ENCODE data around the gene PATJ.
"Not testable (repeated sequence)": the region's sequence is repeated elsewhere in the genome, so short reads cannot be mapped to it uniquely, and the experiment has no call there.

The PATJ gene

GRCh38 chr1:62097464-62097863 lies 355.2 kb downstream of the PATJ start:
- no peak for DNase-seq (ENCODE audit: low read depth)

- no peak for DNase-seq (ENCODE audit: low read depth)
These were observed 358.2 kb downstream of the PATJ start for GRCh38 chr1:62100442-62100841.

GRCh38 chr1:62103846-62104245 lies 361.6 kb downstream of the PATJ start:
- DNase-seq (ENCODE audit: low read depth) = no peak

GRCh38 chr1:62107923-62108322 lies 365.6 kb downstream of the PATJ start:
- DNase-seq (ENCODE audit: low read depth) = no peak

- no peak for DNase-seq (ENCODE audit: low read depth)
These were observed 366.8 kb downstream of the PATJ start for GRCh38 chr1:62109124-62109523.

- DNase-seq (ENCODE audit: low read depth) = no peak
These were observed 368.0 kb downstream of the PATJ start for GRCh38 chr1:62110198-62110817.

- no peak for DNase-seq (ENCODE audit: low read depth)
These were observed 368.8 kb downstream of the PATJ start for GRCh38 chr1:62111084-62111483.

GRCh38 chr1:62113507-62113906 lies 371.2 kb downstream of the PATJ start:
- DNase-seq (ENCODE audit: low read depth) = no peak

GRCh38 chr1:62117018-62117750 lies 374.9 kb downstream of the PATJ start:
- DNase-seq (ENCODE audit: low read depth) = no peak

- no peak for DNase-seq (ENCODE audit: low read depth)
These were observed 384.5 kb downstream of the PATJ start for GRCh38 chr1:62126579-62127290.

GRCh38 chr1:62128745-62129144 lies 386.5 kb downstream of the PATJ start:
- no peak for DNase-seq (ENCODE audit: low read depth)

GRCh38 chr1:62131093-62131725 lies 388.9 kb downstream of the PATJ start:
- DNase-seq (ENCODE audit: low read depth) = no peak

GRCh38 chr1:62138029-62138428 lies 395.7 kb downstream of the PATJ start:
- no peak for DNase-seq (ENCODE audit: low read depth)

- DNase-seq (ENCODE audit: low read depth) = no peak
These were observed 397.1 kb downstream of the PATJ start for GRCh38 chr1:62139410-62139809.

GRCh38 chr1:62140666-62141065 lies 398.4 kb downstream of the PATJ start:
- no peak for DNase-seq (ENCODE audit: low read depth)

GRCh38 chr1:62142496-62142895 lies 400.2 kb downstream of the PATJ start:
- DNase-seq (ENCODE audit: low read depth) = no peak

GRCh38 chr1:62144238-62144831 lies 402.1 kb downstream of the PATJ start:
- DNase-seq (ENCODE audit: low read depth) = no peak

GRCh38 chr1:62159940-62160348 lies 417.7 kb downstream of the PATJ start:
- no peak for DNase-seq (ENCODE audit: low read depth)

GRCh38 chr1:62161711-62162110 lies 419.4 kb downstream of the PATJ start:
- DNase-seq (ENCODE audit: low read depth) = no peak

- DNase-seq (ENCODE audit: low read depth) = not testable (repeated sequence)
These were observed 428.1 kb downstream of the PATJ start for GRCh38 chr1:62170380-62170779.

GRCh38 chr1:62175568-62176179 lies 433.4 kb downstream of the PATJ start:
- DNase-seq (ENCODE audit: low read depth) = peak; percentile 22

Data from HS-27A (cell line).